Bronchial epithelial cell (primary cell): Measurements from ENCODE around the gene PDLIM7. TPM values are rescaled to one million over a fixed set of nuclear protein-coding genes. Genes with fewer than 3 reads are reported as not detected.

Experiments used
- DNase-seq: peaks from one replicate; pipeline ENCODE4 v3.0.0-alpha.2; 2010; ENCODE audit warnings: low read depth
- FAIRE-seq: peaks from 2 replicates; lab custom pipeline; 2011; peaks lifted over from hg19 to GRCh38; lab: Jason Lieb, UNC
- H3K27me3 ChIP-seq: 2 replicates; pipeline ENCODE4 v1.5.1; 2011; ENCODE audit warnings: low read length; ENCODE audit not compliant: control insufficient read depth, insufficient read depth
- H3K36me3 ChIP-seq: 2 replicates; pipeline ENCODE4 v1.5.1; 2011; ENCODE audit warnings: low read length; ENCODE audit not compliant: control insufficient read depth, insufficient read depth
- H3K4me3 ChIP-seq: 2 replicates; pipeline ENCODE4 v1.5.1; 2011; ENCODE audit warnings: mild to moderate bottlenecking, low read depth, low read length, control low read depth
- total RNA-seq: library from RNA; depleted of rRNA; stranded (reverse); fragments of >200 nt; gene quantifications from 2 replicates; pipeline ENCODE4 v1.2.1, GENCODE V29; 2014
- TF ChIP-seq, protein P1 (sequence below): IDR thresholded peaks from 2 replicates; pipeline ENCODE4 v1.5.1; 2011; ENCODE audit warnings: mild to moderate bottlenecking, moderate library complexity, low read length, control low read depth, inconsistent platforms; ENCODE audit not compliant: insufficient read depth, severe bottlenecking

The PDLIM7 gene
- total RNA-seq, 1 donor from 2014 or later = 19.5 TPM

GRCh38 chr5:177473443-177474001 is 23.9 kb downstream of the PDLIM7 start, which contains the start of gene DBN1:
TSS of gene DBN1 (minus strand) at chr5:177473634. CDS start at chr5:177473521, 113 bp downstream.
- peaks cover 12% of the 10 kb centered on the region for H3K36me3 ChIP-seq
- H3K4me3 ChIP-seq = peak within 1 kb of the TSS; percentile 70
- TF ChIP-seq, protein P1, sequence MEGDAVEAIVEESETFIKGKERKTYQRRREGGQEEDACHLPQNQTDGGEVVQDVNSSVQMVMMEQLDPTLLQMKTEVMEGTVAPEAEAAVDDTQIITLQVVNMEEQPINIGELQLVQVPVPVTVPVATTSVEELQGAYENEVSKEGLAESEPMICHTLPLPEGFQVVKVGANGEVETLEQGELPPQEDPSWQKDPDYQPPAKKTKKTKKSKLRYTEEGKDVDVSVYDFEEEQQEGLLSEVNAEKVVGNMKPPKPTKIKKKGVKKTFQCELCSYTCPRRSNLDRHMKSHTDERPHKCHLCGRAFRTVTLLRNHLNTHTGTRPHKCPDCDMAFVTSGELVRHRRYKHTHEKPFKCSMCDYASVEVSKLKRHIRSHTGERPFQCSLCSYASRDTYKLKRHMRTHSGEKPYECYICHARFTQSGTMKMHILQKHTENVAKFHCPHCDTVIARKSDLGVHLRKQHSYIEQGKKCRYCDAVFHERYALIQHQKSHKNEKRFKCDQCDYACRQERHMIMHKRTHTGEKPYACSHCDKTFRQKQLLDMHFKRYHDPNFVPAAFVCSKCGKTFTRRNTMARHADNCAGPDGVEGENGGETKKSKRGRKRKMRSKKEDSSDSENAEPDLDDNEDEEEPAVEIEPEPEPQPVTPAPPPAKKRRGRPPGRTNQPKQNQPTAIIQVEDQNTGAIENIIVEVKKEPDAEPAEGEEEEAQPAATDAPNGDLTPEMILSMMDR = no peak
- DNase-seq (no peak), FAIRE-seq (no peak)
- no peaks in the 10 kb centered on the region for H3K27me3 ChIP-seq

DNA sequence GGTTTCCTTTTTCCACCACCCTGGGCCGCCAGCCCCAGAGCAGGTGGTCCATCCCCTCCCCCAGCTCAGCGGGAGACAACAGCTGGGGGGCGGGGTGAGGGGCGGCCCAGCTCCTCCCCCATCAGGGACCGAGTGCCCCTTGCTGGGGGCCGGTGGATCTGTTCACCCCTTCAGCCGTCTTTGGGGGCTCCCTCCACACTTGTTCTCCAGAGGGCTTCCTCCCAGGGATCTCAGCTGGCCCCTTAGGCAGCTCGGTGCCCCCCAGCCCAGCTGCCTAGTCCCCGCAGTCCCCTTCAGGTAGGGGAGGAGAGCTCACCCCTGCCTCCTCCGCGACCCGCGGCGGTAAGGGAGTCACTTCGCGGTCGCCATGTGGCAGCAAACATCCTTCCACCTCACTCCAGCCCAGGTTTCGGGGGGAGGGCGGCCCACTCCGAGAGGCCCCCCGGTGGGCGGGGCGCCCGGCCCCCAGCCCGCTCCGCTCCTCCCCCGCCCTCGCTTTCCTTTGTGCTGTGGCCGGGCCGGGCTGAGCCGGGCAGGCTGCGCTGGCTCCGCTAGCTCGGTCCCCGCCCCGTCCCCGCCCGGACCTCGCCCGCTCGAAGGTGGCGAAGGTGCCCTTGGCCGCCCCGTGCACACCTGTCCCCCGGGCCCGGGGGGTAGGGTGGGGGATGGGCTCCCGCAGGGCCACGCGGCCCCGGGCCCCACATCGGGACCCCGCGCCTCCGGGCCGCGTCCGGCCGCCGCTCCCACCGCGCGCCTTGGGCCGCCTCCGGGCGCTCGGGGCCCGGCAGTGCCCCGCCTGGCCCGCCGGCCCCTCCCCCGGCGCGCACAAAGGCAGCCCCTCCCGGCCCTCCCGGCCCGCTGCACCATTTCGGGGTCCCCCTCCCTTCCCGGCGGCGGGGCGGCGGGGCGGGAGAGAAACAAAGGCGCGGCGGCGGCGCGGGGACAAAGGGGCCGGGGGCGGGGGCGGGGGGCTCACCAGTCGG is 24.7 kb downstream of the PDLIM7 start:
- DNase-seq (no peak), FAIRE-seq (no peak)
- TF ChIP-seq, protein P1 = no peak
- no peaks in the 10 kb centered on the region for H3K27me3 ChIP-seq
- H3K4me3 ChIP-seq = peak overlapping the region; percentile 70
- H3K36me3 ChIP-seq = peaks cover 18% of the 10 kb centered on the region

GRCh38 chr5:177471610-177472356 is 25.6 kb downstream of the PDLIM7 start:
- Histone ChIP-seq H3K4me3 (peak overlapping the region; percentile 70), H3K27me3 (no peaks in the 10 kb centered on the region), H3K36me3 (peaks cover 26% of the 10 kb centered on the region)
- TF ChIP-seq, protein P1 = no peak
- FAIRE-seq (no peak), DNase-seq (no peak)

- no peaks in the 10 kb centered on the region for H3K27me3 ChIP-seq
- DNase-seq (peak; percentile 64), FAIRE-seq (no peak)
- H3K4me3 ChIP-seq = no peak overlapping the region
- TF ChIP-seq, protein P1 = no peak
- peaks cover 32% of the 10 kb centered on the region for H3K36me3 ChIP-seq
Observed at GRCh38 chr5:177470759-177471536, 26.5 kb downstream of the PDLIM7 start.

- Histone ChIP-seq H3K27me3 (no peaks in the 10 kb centered on the region), H3K4me3 (no peak overlapping the region), H3K36me3 (peaks cover 34% of the 10 kb centered on the region)
- FAIRE-seq = no peak
- TF ChIP-seq, protein P1 = no peak
- DNase-seq = no peak
Observed at GRCh38 chr5:177469750-177470525, 27.5 kb downstream of the PDLIM7 start.
